ENCODE results near the gene WARS2. TPM values are rescaled to one million over a fixed set of nuclear protein-coding genes. Genes with fewer than 3 reads are reported as not detected.
"Not testable (repeated sequence)": the region's sequence is repeated elsewhere in the genome, so short reads cannot be mapped to it uniquely, and the experiment has no call there.

Gene WARS2
- total RNA-seq, 1 experiment from 2014 or later: 17.6 TPM

DNA sequence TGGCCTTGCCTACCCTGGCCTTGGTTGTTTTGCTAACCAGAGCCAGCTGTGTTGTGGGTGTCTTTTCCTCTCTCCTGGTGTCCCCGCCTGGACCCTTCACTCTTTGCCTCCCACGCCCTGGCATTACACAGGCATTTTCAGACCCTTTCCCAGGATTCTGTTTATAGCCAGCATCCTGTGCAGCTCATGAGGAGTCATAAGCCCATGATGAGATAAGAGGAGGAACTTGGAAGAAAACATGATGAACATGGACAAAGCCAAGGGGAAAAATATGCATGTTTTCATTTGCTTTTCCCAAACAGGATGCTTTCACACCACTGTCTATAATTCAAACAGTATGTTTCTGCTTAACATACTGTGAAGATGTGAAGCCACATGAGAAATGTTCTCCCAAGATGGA lies 18.7 kb upstream of the WARS2 start:
- intact Hi-C loops (cut with micrococcal nuclease; ENCODE audit: unreplicated experiment): no loop called here
- H3K36me3 ChIP-seq (ENCODE audit: low read depth): peaks cover 26% of the 10 kb centered on the region
- CTCF ChIA-PET: no interaction called here

DNA sequence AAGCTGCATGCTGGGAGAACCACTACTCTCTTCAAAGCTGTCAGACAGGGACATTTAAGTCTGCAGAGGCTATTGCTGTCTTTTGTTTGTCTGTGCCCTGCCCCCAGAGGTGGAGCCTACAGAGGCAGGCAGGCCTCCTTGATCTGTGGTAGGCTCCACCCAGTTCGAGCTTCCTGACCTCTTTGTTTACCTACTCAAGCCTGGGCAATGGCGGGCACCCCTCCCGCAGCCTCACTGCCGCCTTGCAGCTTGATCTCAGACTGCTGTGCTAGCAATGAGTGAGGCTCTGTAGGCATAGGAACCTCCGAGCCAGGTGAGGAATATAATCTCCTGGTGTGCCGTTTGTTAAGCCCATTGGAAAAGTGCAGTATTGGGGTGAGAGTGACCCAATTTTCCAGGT lies 16.3 kb upstream of the WARS2 start:
- H3K27me3 ChIP-seq (ENCODE audit: insufficient read depth, low read depth); H3K79me2 ChIP-seq (ENCODE audit: low read depth); intact Hi-C loops (cut with micrococcal nuclease; ENCODE audit: unreplicated experiment); H4K20me1 ChIP-seq (ENCODE audit: insufficient read depth); H2AFZ ChIP-seq; H3K27ac ChIP-seq; H3K9me2 ChIP-seq (ENCODE audit: insufficient read depth); H3K4me1 ChIP-seq (replicated peaks; ENCODE audit: insufficient read depth); CTCF ChIA-PET; DNase-seq; H3K9me3 ChIP-seq (ENCODE audit: insufficient read depth, low read depth); H3F3A ChIP-seq (ENCODE audit: insufficient read depth, low read depth); H3K4me3 ChIP-seq; BruUV-seq (replicated peaks); H3K4me2 ChIP-seq; POLR2A ChIA-PET (ENCODE audit: unreplicated experiment): not testable (repeated sequence)
- peaks cover 17% of the 10 kb centered on the region; the same call in 1 of the 2 replicates for H3K36me3 ChIP-seq (ENCODE audit: low read depth)

More for the DNA sequence above, 18.7 kb upstream of the WARS2 start:
- no peak overlapping the region for H3K4me2 ChIP-seq
- H3K4me3 ChIP-seq: no peak overlapping the region
- H3K9me3 ChIP-seq (ENCODE audit: insufficient read depth, low read depth): 0 out of 2 replicates have a peak, but pooled peaks cover 4% of the 10 kb centered on the region
- POLR2A ChIA-PET (ENCODE audit: unreplicated experiment): no interaction called here
- H3K9me2 ChIP-seq (ENCODE audit: insufficient read depth): no peaks in the 10 kb centered on the region
- H2AFZ ChIP-seq: no peak overlapping the region
- H4K20me1 ChIP-seq (ENCODE audit: insufficient read depth): no peaks in the 10 kb centered on the region
- H3K27ac ChIP-seq: no peak overlapping the region
- BruUV-seq (replicated peaks): no TSS peak
- TF ChIP-seq EZH2 (IDR thresholded peaks at IDR 0.05; ENCODE audit: low read depth): no peak
- TF ChIP-seq, protein P1, sequence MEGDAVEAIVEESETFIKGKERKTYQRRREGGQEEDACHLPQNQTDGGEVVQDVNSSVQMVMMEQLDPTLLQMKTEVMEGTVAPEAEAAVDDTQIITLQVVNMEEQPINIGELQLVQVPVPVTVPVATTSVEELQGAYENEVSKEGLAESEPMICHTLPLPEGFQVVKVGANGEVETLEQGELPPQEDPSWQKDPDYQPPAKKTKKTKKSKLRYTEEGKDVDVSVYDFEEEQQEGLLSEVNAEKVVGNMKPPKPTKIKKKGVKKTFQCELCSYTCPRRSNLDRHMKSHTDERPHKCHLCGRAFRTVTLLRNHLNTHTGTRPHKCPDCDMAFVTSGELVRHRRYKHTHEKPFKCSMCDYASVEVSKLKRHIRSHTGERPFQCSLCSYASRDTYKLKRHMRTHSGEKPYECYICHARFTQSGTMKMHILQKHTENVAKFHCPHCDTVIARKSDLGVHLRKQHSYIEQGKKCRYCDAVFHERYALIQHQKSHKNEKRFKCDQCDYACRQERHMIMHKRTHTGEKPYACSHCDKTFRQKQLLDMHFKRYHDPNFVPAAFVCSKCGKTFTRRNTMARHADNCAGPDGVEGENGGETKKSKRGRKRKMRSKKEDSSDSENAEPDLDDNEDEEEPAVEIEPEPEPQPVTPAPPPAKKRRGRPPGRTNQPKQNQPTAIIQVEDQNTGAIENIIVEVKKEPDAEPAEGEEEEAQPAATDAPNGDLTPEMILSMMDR (conservative IDR thresholded peaks at IDR 0.05): no peak
- no peaks in the 10 kb centered on the region for H3K4me1 ChIP-seq (replicated peaks; ENCODE audit: insufficient read depth)
- DNase-seq: no peak
- H3K79me2 ChIP-seq (ENCODE audit: low read depth): no peaks in the 10 kb centered on the region
- no peaks in the 10 kb centered on the region for H3K27me3 ChIP-seq (ENCODE audit: insufficient read depth, low read depth)
- H3F3A ChIP-seq (ENCODE audit: insufficient read depth, low read depth): no peaks in the 10 kb centered on the region

DNA sequence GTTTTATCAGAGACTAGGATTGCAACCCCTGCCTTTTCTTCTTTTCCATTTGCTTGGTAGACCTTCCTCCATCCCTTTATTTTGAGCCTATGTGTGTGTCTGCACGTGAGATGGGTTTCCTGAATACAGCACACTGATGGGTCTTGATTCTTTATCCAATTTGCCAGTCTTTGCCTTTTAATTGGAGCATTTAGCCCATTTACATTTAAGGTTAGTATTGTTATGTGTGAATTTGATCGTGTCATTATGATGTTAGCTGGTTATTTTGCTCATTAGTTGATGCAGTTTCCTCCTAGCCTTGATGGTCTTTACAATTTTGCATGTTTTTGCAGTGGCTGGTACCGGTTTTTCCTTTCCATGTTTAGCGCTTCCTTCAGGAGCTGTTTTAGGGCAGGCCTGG lies 14.6 kb upstream of the WARS2 start:
- H3K9me3 ChIP-seq (ENCODE audit: insufficient read depth, low read depth); H3K27ac ChIP-seq; H3F3A ChIP-seq (ENCODE audit: insufficient read depth, low read depth); H2AFZ ChIP-seq; H3K27me3 ChIP-seq (ENCODE audit: insufficient read depth, low read depth); H3K4me1 ChIP-seq (replicated peaks; ENCODE audit: insufficient read depth); intact Hi-C loops (cut with micrococcal nuclease; ENCODE audit: unreplicated experiment); CTCF ChIA-PET; DNase-seq; H3K4me3 ChIP-seq; H3K79me2 ChIP-seq (ENCODE audit: low read depth); H3K4me2 ChIP-seq; H3K9me2 ChIP-seq (ENCODE audit: insufficient read depth); POLR2A ChIA-PET (ENCODE audit: unreplicated experiment); BruUV-seq (replicated peaks); H4K20me1 ChIP-seq (ENCODE audit: insufficient read depth): not testable (repeated sequence)
- peaks cover 10% of the 10 kb centered on the region; the same call in 1 of the 2 replicates for H3K36me3 ChIP-seq (ENCODE audit: low read depth)

DNA sequence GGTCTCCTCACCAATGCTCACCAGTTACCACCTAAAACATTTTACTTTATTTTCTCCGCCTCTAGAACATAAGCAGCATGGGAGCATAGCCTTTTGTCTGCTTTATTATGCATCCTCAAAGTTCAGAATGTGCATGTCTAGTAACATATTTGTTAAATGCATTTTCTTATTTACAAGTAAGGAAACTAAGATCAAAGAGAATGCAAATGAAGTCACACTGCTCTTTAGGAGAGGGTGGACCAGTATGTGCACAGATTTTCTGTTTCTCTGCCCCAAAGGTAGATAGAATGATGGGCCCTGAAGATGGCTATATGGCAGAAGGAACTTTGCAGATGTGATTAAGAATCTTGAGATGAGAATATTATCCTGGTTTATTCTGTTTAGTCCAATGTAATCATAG lies 9.7 kb upstream of the WARS2 start:
- ChIA-PET CTCF (no interaction called here), POLR2A (ENCODE audit: unreplicated experiment) (no interaction called here)
- Histone ChIP-seq H3K79me2 (ENCODE audit: low read depth) (no peaks in the 10 kb centered on the region), H4K20me1 (ENCODE audit: insufficient read depth) (no peaks in the 10 kb centered on the region), H3K9me3 (ENCODE audit: insufficient read depth, low read depth) (0 out of 2 replicates have a peak, but pooled peaks cover 5% of the 10 kb centered on the region), H3F3A (ENCODE audit: insufficient read depth, low read depth) (no peaks in the 10 kb centered on the region; the same call in 1 of the 2 replicates), H3K4me1 (replicated peaks; ENCODE audit: insufficient read depth) (no peaks in the 10 kb centered on the region), H3K27ac (no peak overlapping the region), H3K4me3 (no peak overlapping the region), H2AFZ (no peak overlapping the region), H3K27me3 (ENCODE audit: insufficient read depth, low read depth) (no peaks in the 10 kb centered on the region), H3K36me3 (ENCODE audit: low read depth) (peaks cover 6% of the 10 kb centered on the region), H3K9me2 (ENCODE audit: insufficient read depth) (no peaks in the 10 kb centered on the region), H3K4me2 (no peak overlapping the region)
- BruUV-seq (replicated peaks): no TSS peak
- TF ChIP-seq, protein P1 (conservative IDR thresholded peaks at IDR 0.05): no peak
- TF ChIP-seq EZH2 (IDR thresholded peaks at IDR 0.05; ENCODE audit: low read depth): no peak
- DNase-seq: no peak
- intact Hi-C loops (cut with micrococcal nuclease; ENCODE audit: unreplicated experiment): no loop called here

All from PC-9 (cell line).